SJSA1 (cell line): ENCODE data around the gene CAMTA1. TPM values are rescaled to one million over a fixed set of nuclear protein-coding genes. Genes with fewer than 3 reads are reported as not detected.

ENCODE experiments used
- DNase-seq, 2 experiments: peaks; one replicate each; pipeline ENCODE4 v3.0.0-alpha.2; 2015 to 2020; ENCODE audit warnings: low spot score in 2 of 2, low read depth in 1 of 2
- H3K27ac ChIP-seq: fragments of 250-450 bp; sonication (Bioruptor Pico); 2 replicates; pipeline ENCODE4 v1.5.1; 2020; ENCODE audit warnings: mild to moderate bottlenecking, moderate library complexity
- H3K27me3 ChIP-seq: fragments of 250-450 bp; sonication (Bioruptor Pico); replicated peaks from 2 replicates; pipeline ENCODE4 v1.5.1; 2020; ENCODE audit warnings: mild to moderate bottlenecking, moderate library complexity
- H3K36me3 ChIP-seq: fragments of 250-450 bp; sonication (Bioruptor Pico); 2 replicates; pipeline ENCODE4 v1.5.1; 2020; ENCODE audit warnings: mild to moderate bottlenecking
- H3K4me1 ChIP-seq: fragments of 250-450 bp; sonication (Bioruptor Pico); replicated peaks from 2 replicates; pipeline ENCODE4 v1.6.1; 2021; ENCODE audit warnings: mild to moderate bottlenecking
- H3K4me3 ChIP-seq: fragments of 250-450 bp; sonication (Bioruptor Pico); 2 replicates; pipeline ENCODE4 v1.5.1; 2020; ENCODE audit warnings: mild to moderate bottlenecking
- H3K9me3 ChIP-seq: fragments of 250-450 bp; sonication (Bioruptor Pico); replicated peaks from 2 replicates; pipeline ENCODE4 v1.5.1; 2020; ENCODE audit warnings: mild to moderate bottlenecking
- total RNA-seq: library from RNA; depleted of rRNA; stranded (reverse); fragments of >200 nt; shearing (Covaris generic); gene quantifications from 2 replicates; pipeline ENCODE4 v1.2.3, GENCODE V29; 2014

The CAMTA1 gene
- total RNA-seq, 1 experiment from 2014 or later, result 136 TPM

GRCh38 chr1:7501723-7502603 is 716.7 kb downstream of the CAMTA1 start:
- Histone ChIP-seq H3K36me3 (no peaks in the 10 kb centered on the region), H3K27ac (no peak overlapping the region), H3K9me3 (no peaks in the 10 kb centered on the region), H3K27me3 (0 out of 2 replicates have a peak, but pooled peaks cover 3% of the 10 kb centered on the region), H3K4me3 (no peak overlapping the region), H3K4me1 (no peaks in the 10 kb centered on the region)
- DNase-seq, result no peak

GRCh38 chr1:7503691-7504437 is 718.6 kb downstream of the CAMTA1 start:
- Histone ChIP-seq H3K9me3 (no peaks in the 10 kb centered on the region), H3K27me3 (0 out of 2 replicates have a peak, but pooled peaks cover 3% of the 10 kb centered on the region), H3K27ac (no peak overlapping the region), H3K36me3 (no peaks in the 10 kb centered on the region), H3K4me3 (no peak overlapping the region), H3K4me1 (no peaks in the 10 kb centered on the region)
- DNase-seq, result no peak

- no peaks in the 10 kb centered on the region for H3K36me3 ChIP-seq
- no peak for DNase-seq
- H3K4me1 ChIP-seq, result no peaks in the 10 kb centered on the region
- 0 out of 2 replicates have a peak, but pooled peaks cover 3% of the 10 kb centered on the region for H3K27me3 ChIP-seq
- H3K9me3 ChIP-seq, result no peaks in the 10 kb centered on the region
- no peak overlapping the region for H3K27ac ChIP-seq
- no peak overlapping the region for H3K4me3 ChIP-seq
Observed at GRCh38 chr1:7504438-7504720, 719.1 kb downstream of the CAMTA1 start.

- Histone ChIP-seq H3K9me3 (no peaks in the 10 kb centered on the region), H3K27me3 (0 out of 2 replicates have a peak, but pooled peaks cover 3% of the 10 kb centered on the region), H3K4me3 (no peak overlapping the region), H3K27ac (no peak overlapping the region), H3K4me1 (no peaks in the 10 kb centered on the region), H3K36me3 (no peaks in the 10 kb centered on the region)
- DNase-seq, result no peak
Observed at GRCh38 chr1:7505094-7505770, 720.0 kb downstream of the CAMTA1 start.

GRCh38 chr1:7505771-7506453 is 720.7 kb downstream of the CAMTA1 start:
- no peaks in the 10 kb centered on the region for H3K36me3 ChIP-seq
- no peak for DNase-seq
- 0 out of 2 replicates have a peak, but pooled peaks cover 3% of the 10 kb centered on the region for H3K27me3 ChIP-seq
- no peaks in the 10 kb centered on the region for H3K9me3 ChIP-seq
- H3K27ac ChIP-seq, result no peak overlapping the region
- H3K4me3 ChIP-seq, result no peak overlapping the region
- H3K4me1 ChIP-seq, result no peaks in the 10 kb centered on the region

GRCh38 chr1:7506454-7507284 is 721.4 kb downstream of the CAMTA1 start:
- 0 out of 2 replicates have a peak, but pooled peaks cover 3% of the 10 kb centered on the region for H3K27me3 ChIP-seq
- no peak overlapping the region for H3K4me3 ChIP-seq
- no peaks in the 10 kb centered on the region for H3K36me3 ChIP-seq
- no peaks in the 10 kb centered on the region for H3K4me1 ChIP-seq
- H3K27ac ChIP-seq, result no peak overlapping the region
- H3K9me3 ChIP-seq, result no peaks in the 10 kb centered on the region
- no peak for DNase-seq

GRCh38 chr1:7507285-7508019 is 722.2 kb downstream of the CAMTA1 start:
- Histone ChIP-seq H3K36me3 (no peaks in the 10 kb centered on the region), H3K27ac (no peak overlapping the region), H3K4me3 (no peak overlapping the region), H3K27me3 (0 out of 2 replicates have a peak, but pooled peaks cover 3% of the 10 kb centered on the region), H3K4me1 (no peaks in the 10 kb centered on the region), H3K9me3 (no peaks in the 10 kb centered on the region)
- no peak for DNase-seq

- Histone ChIP-seq H3K27ac (no peak overlapping the region), H3K4me1 (no peaks in the 10 kb centered on the region), H3K27me3 (0 out of 2 replicates have a peak, but pooled peaks cover 3% of the 10 kb centered on the region), H3K36me3 (no peaks in the 10 kb centered on the region), H3K4me3 (no peak overlapping the region), H3K9me3 (no peaks in the 10 kb centered on the region)
- DNase-seq, result no peak
Observed at GRCh38 chr1:7508052-7508933, 723.0 kb downstream of the CAMTA1 start.

- Histone ChIP-seq H3K4me1 (no peaks in the 10 kb centered on the region), H3K36me3 (no peaks in the 10 kb centered on the region), H3K4me3 (no peak overlapping the region), H3K9me3 (no peaks in the 10 kb centered on the region), H3K27me3 (0 out of 2 replicates have a peak, but pooled peaks cover 3% of the 10 kb centered on the region), H3K27ac (no peak overlapping the region)
- no peak for DNase-seq
Observed at GRCh38 chr1:7508934-7509519, 723.8 kb downstream of the CAMTA1 start.

- DNase-seq, result no peak
- no peaks in the 10 kb centered on the region for H3K4me1 ChIP-seq
Observed at GRCh38 chr1:7509598-7509997, 724.3 kb downstream of the CAMTA1 start.

GRCh38 chr1:7510389-7510931 is 725.2 kb downstream of the CAMTA1 start:
- Histone ChIP-seq H3K36me3 (no peaks in the 10 kb centered on the region), H3K4me1 (no peaks in the 10 kb centered on the region), H3K9me3 (no peaks in the 10 kb centered on the region), H3K4me3 (no peak overlapping the region), H3K27me3 (0 out of 2 replicates have a peak, but pooled peaks cover 3% of the 10 kb centered on the region), H3K27ac (no peak overlapping the region)
- no peak for DNase-seq

More at GRCh38 chr1:7509598-7509997, 724.3 kb downstream of the CAMTA1 start:
- Histone ChIP-seq H3K4me3 (no peak overlapping the region), H3K27ac (no peak overlapping the region), H3K9me3 (no peaks in the 10 kb centered on the region), H3K27me3 (0 out of 2 replicates have a peak, but pooled peaks cover 3% of the 10 kb centered on the region), H3K36me3 (no peaks in the 10 kb centered on the region)
